Trophoblast cell (in vitro differentiated cells and primary cell): ENCODE data around the gene SERHL2.
"Not testable (repeated sequence)": the region's sequence is repeated elsewhere in the genome, so short reads cannot be mapped to it uniquely, and the experiment has no call there.

Experiments
- DNase-seq, 2 donors: peaks; one replicate each; pipeline ENCODE4 v3.0.0-alpha.2; 2016
- H2AFZ ChIP-seq: 2 replicates; pipeline ENCODE4 v1.6.1; 2013; ENCODE audit warnings: low read length, moderate library complexity, mild to moderate bottlenecking; ENCODE audit not compliant: insufficient read depth, poor library complexity
- H2AK5ac ChIP-seq: 2 replicates; pipeline ENCODE4 v1.6.1; 2013; ENCODE audit warnings: mild to moderate bottlenecking, low read length
- H2BK120ac ChIP-seq: 2 replicates; pipeline ENCODE4 v1.6.1; 2013; ENCODE audit warnings: low read length, mild to moderate bottlenecking, moderate library complexity; ENCODE audit not compliant: insufficient read depth, poor library complexity
- H2BK12ac ChIP-seq: 2 replicates; pipeline ENCODE4 v1.6.1; 2013; ENCODE audit warnings: mild to moderate bottlenecking, low read length, moderate library complexity
- H2BK5ac ChIP-seq: 2 replicates; pipeline ENCODE4 v1.6.1; 2013; ENCODE audit warnings: low read length, low read depth, moderate library complexity, mild to moderate bottlenecking; ENCODE audit not compliant: poor library complexity
- H3K14ac ChIP-seq: 2 replicates; pipeline ENCODE4 v1.6.1; 2013; ENCODE audit warnings: mild to moderate bottlenecking, low read length
- H3K18ac ChIP-seq: 2 replicates; pipeline ENCODE4 v1.6.1; 2013; ENCODE audit warnings: mild to moderate bottlenecking, low read length
- H3K23ac ChIP-seq: 2 replicates; pipeline ENCODE4 v1.6.1; 2013; ENCODE audit warnings: low read length
- H3K27ac ChIP-seq: 2 replicates; pipeline ENCODE4 v1.5.1; 2013; ENCODE audit warnings: low read depth, mild to moderate bottlenecking, inconsistent platforms, low read length, moderate library complexity
- H3K27me3 ChIP-seq: 2 replicates; pipeline ENCODE4 v1.6.1; 2013; ENCODE audit warnings: inconsistent platforms, mild to moderate bottlenecking, low read length, moderate library complexity; ENCODE audit not compliant: insufficient read depth
- H3K36me3 ChIP-seq, 2 experiments: 1 replicate in 1 of 2; 2 replicates in 1 of 2; pipeline ENCODE4 v1.6.1; 2013; ENCODE audit warnings: low read length in 2 of 2, mild to moderate bottlenecking in 2 of 2, moderate library complexity in 1 of 2; ENCODE audit not compliant: insufficient read depth in 2 of 2, control insufficient read depth in 1 of 2
- H3K4ac ChIP-seq: 2 replicates; pipeline ENCODE4 v1.6.1; 2013; ENCODE audit warnings: low read depth, mild to moderate bottlenecking, low read length, moderate library complexity
- H3K4me1 ChIP-seq, 2 experiments: 1 replicate in 1 of 2; 2 replicates in 1 of 2; pipeline ENCODE4 v1.6.1; 2013; ENCODE audit warnings: low read length in 2 of 2, mild to moderate bottlenecking in 2 of 2, moderate library complexity in 1 of 2; ENCODE audit not compliant: insufficient read depth in 2 of 2, control insufficient read depth in 1 of 2
- H3K4me2 ChIP-seq: 2 replicates; pipeline ENCODE4 v1.6.1; 2013; ENCODE audit warnings: inconsistent platforms, mild to moderate bottlenecking, low read length, moderate library complexity
- H3K4me3 ChIP-seq: 2 replicates; pipeline ENCODE4 v1.5.1; 2013; ENCODE audit warnings: mild to moderate bottlenecking, low read depth, low read length, inconsistent platforms
- H3K79me1 ChIP-seq: one replicate; pipeline ENCODE4 v1.6.1; 2013; ENCODE audit warnings: low read length
- H3K79me2 ChIP-seq: 2 replicates; pipeline ENCODE4 v1.6.1; 2013; ENCODE audit warnings: low read length, mild to moderate bottlenecking; ENCODE audit not compliant: control insufficient read depth, insufficient read depth, poor library complexity
- H3K9ac ChIP-seq: 2 replicates; pipeline ENCODE4 v1.6.1; 2013; ENCODE audit warnings: mild to moderate bottlenecking, low read length
- H3K9me3 ChIP-seq: 2 replicates; pipeline ENCODE4 v1.6.1; 2013; ENCODE audit warnings: low read depth, mild to moderate bottlenecking, control low read depth, inconsistent platforms, low read length; ENCODE audit not compliant: insufficient read depth
- H4K12ac ChIP-seq: 2 replicates; pipeline ENCODE4 v1.6.1; 2013; ENCODE audit warnings: low read depth, mild to moderate bottlenecking, low read length, moderate library complexity
- H4K8ac ChIP-seq: 2 replicates; pipeline ENCODE4 v1.6.1; 2013; ENCODE audit warnings: low read depth, mild to moderate bottlenecking, low read length, moderate library complexity
- H4K91ac ChIP-seq: one replicate; pipeline ENCODE4 v1.6.1; 2013; ENCODE audit warnings: low read depth, mild to moderate bottlenecking, low read length, moderate library complexity
- WGBS: extraction: QIAGEN DNeasy Blood & Tissue Kit; methylation state at CpG from one replicate; pipeline ENCODE4 v1.1.7; 2013; ENCODE audit warnings: missing lambda C conversion rate; ENCODE audit not compliant: insufficient read length, insufficient coverage; ENCODE audit errors: extremely low coverage; 5-methylcytosine and 5-hydroxymethylcytosine counted together

The SERHL2 gene

GRCh38 chr22:42547562-42547961 is 6.2 kb upstream of the SERHL2 start:
- no peak overlapping the region for H3K4ac ChIP-seq
- H3K9me3 ChIP-seq, result no peaks in the 10 kb centered on the region
- H4K12ac ChIP-seq, result no peak overlapping the region
- H3K4me1 ChIP-seq, result no peaks in the 10 kb centered on the region
- H3K18ac ChIP-seq, result no peak overlapping the region
- no peak overlapping the region for H2BK120ac ChIP-seq
- no peak overlapping the region for H4K8ac ChIP-seq
- H3K27me3 ChIP-seq, result no peaks in the 10 kb centered on the region
- H2AK5ac ChIP-seq, result no peak overlapping the region
- no peak overlapping the region for H3K14ac ChIP-seq
- no peak overlapping the region for H2BK5ac ChIP-seq
- no peak overlapping the region for H3K4me2 ChIP-seq
- H3K36me3 ChIP-seq, result no peaks in the 10 kb centered on the region
- WGBS, result no CpG with 5 or more reads among the region's 9 CpGs
- no peak for DNase-seq
- no peaks in the 10 kb centered on the region for H3K79me1 ChIP-seq
- H2BK12ac ChIP-seq, result no peak overlapping the region
- no peak overlapping the region for H4K91ac ChIP-seq
- H3K9ac ChIP-seq, result no peak overlapping the region
- no peak overlapping the region for H2AFZ ChIP-seq
- no peak overlapping the region for H3K4me3 ChIP-seq
- no peak overlapping the region for H3K23ac ChIP-seq
- H3K27ac ChIP-seq, result no peak overlapping the region
- no peaks in the 10 kb centered on the region for H3K79me2 ChIP-seq

- H3K79me1 ChIP-seq, H3K23ac ChIP-seq, H4K8ac ChIP-seq, H3K9ac ChIP-seq, H3K18ac ChIP-seq, DNase-seq, H3K4ac ChIP-seq, H2BK12ac ChIP-seq, H3K79me2 ChIP-seq, H3K14ac ChIP-seq, H2BK120ac ChIP-seq, H2AFZ ChIP-seq, H3K36me3 ChIP-seq, H3K9me3 ChIP-seq, H4K12ac ChIP-seq, H3K4me2 ChIP-seq, H3K4me1 ChIP-seq, H3K4me3 ChIP-seq, H2AK5ac ChIP-seq, H3K27me3 ChIP-seq, H3K27ac ChIP-seq, H4K91ac ChIP-seq, H2BK5ac ChIP-seq: not testable (repeated sequence)
- no CpG with 5 or more reads among the region's 6 CpGs for WGBS
Measured at GRCh38 chr22:42548126-42548525, 5.6 kb upstream of the SERHL2 start.

- no peak for DNase-seq
- no CpG with 5 or more reads among the region's 19 CpGs for WGBS
Measured at GRCh38 chr22:42548597-42549330, 5.0 kb upstream of the SERHL2 start.

GRCh38 chr22:42549331-42550060 is 4.3 kb upstream of the SERHL2 start:
- no peak overlapping the region for H2BK120ac ChIP-seq
- H3K18ac ChIP-seq, result no peak overlapping the region
- no peak overlapping the region for H3K4ac ChIP-seq
- no peak overlapping the region for H2BK12ac ChIP-seq
- no peak overlapping the region for H4K12ac ChIP-seq
- H4K8ac ChIP-seq, result no peak overlapping the region
- DNase-seq, result no peak
- H3K79me1 ChIP-seq, result peaks cover 6% of the 10 kb centered on the region
- no peak overlapping the region for H4K91ac ChIP-seq
- no peak overlapping the region for H3K4me3 ChIP-seq
- no peak overlapping the region for H3K23ac ChIP-seq
- no peak overlapping the region for H2AK5ac ChIP-seq
- no peak overlapping the region for H3K14ac ChIP-seq
- H3K4me1 ChIP-seq, result peaks cover 5% of the 10 kb centered on the region in 2 experiments
- no peak overlapping the region for H3K9ac ChIP-seq
- peaks cover 3% of the 10 kb centered on the region for H3K79me2 ChIP-seq
- no peaks in the 10 kb centered on the region for H3K9me3 ChIP-seq
- H3K27ac ChIP-seq, result no peak overlapping the region
- H2BK5ac ChIP-seq, result no peak overlapping the region
- H3K4me2 ChIP-seq, result no peak overlapping the region
- WGBS, result no CpG with 5 or more reads among the region's 11 CpGs
- no peaks in the 10 kb centered on the region for H3K27me3 ChIP-seq
- no peak overlapping the region for H2AFZ ChIP-seq
- no peaks in the 10 kb centered on the region for H3K36me3 ChIP-seq

More at GRCh38 chr22:42548597-42549330, 5.0 kb upstream of the SERHL2 start:
- Histone ChIP-seq H2BK12ac (no peak overlapping the region), H3K9ac (no peak overlapping the region), H2BK120ac (no peak overlapping the region), H3K4me1 (no peaks in the 10 kb centered on the region), H2AFZ (no peak overlapping the region), H3K4me2 (no peak overlapping the region), H3K4ac (no peak overlapping the region), H4K12ac (no peak overlapping the region), H2BK5ac (no peak overlapping the region), H3K27me3 (no peaks in the 10 kb centered on the region), H3K4me3 (no peak overlapping the region), H2AK5ac (no peak overlapping the region), H3K79me1 (peaks cover 2% of the 10 kb centered on the region), H4K8ac (no peak overlapping the region), H3K36me3 (no peaks in the 10 kb centered on the region), H3K27ac (no peak overlapping the region), H3K23ac (no peak overlapping the region), H3K9me3 (no peaks in the 10 kb centered on the region), H3K79me2 (no peaks in the 10 kb centered on the region), H3K18ac (no peak overlapping the region), H3K14ac (no peak overlapping the region), H4K91ac (no peak overlapping the region)
